OCI-M1 (cell line): ENCODE results near the gene SLC23A1.
"Not testable (repeated sequence)": the region's sequence is repeated elsewhere in the genome, so short reads cannot be mapped to it uniquely, and the experiment has no call there.

ENCODE experiments used
- DNase-seq: peaks from one replicate; lab custom pipeline; 2025; lab: John Stamatoyannopoulos, UW

Gene SLC23A1

DNA sequence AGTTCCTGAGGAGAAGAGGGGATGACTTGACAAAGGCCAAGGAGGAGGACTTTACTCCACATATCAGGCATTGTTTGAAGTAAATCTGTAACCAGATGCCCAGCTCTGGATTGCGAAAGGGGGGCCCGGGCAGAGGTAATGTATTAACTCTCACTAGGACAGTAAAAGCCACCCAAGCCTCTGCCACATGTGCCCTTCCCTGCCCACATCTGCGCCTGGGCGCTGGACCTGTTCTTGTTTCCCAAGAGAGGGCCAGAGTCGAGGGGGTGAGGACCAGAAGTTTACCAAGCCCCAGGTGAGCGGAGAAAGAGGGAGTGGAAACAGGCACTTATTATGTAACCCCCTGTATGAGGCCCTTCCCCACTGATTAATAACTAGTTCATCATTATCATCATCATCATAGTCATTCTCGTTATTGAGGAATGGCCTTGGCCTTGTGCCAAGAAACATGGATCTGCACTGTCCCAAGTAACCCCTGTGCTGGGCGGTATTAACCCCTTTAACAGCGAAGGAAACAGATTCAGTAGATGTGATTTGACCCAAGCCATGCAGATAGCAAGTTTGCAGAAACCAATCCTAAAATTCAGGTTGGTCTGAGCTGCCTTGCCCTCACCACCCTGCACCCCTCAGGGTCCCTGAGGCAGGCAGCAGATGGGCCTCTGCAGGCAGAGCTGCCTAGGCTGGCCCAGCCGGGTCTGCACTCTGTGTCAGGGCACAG, at the start of gene SLC23A1:
TSS of gene SLC23A1 (minus strand) at position 23 of the 718 bp plus-strand sequence. CDS start 44 bp downstream, outside the sequence.
- DNase-seq, result peak; percentile 35

- no peak for DNase-seq
Observed at GRCh38 chr5:139431706-139432105, 48.6 kb upstream of the SLC23A1 start.

- no peak for DNase-seq
Observed at GRCh38 chr5:139430015-139430414, 46.9 kb upstream of the SLC23A1 start.

GRCh38 chr5:139426203-139426885, 43.2 kb upstream of the SLC23A1 start:
- no peak for DNase-seq

GRCh38 chr5:139425497-139425896, 42.4 kb upstream of the SLC23A1 start:
- DNase-seq, result no peak

GRCh38 chr5:139422307-139422893, 39.3 kb upstream of the SLC23A1 start:
- DNase-seq, result peak; percentile 88

DNA sequence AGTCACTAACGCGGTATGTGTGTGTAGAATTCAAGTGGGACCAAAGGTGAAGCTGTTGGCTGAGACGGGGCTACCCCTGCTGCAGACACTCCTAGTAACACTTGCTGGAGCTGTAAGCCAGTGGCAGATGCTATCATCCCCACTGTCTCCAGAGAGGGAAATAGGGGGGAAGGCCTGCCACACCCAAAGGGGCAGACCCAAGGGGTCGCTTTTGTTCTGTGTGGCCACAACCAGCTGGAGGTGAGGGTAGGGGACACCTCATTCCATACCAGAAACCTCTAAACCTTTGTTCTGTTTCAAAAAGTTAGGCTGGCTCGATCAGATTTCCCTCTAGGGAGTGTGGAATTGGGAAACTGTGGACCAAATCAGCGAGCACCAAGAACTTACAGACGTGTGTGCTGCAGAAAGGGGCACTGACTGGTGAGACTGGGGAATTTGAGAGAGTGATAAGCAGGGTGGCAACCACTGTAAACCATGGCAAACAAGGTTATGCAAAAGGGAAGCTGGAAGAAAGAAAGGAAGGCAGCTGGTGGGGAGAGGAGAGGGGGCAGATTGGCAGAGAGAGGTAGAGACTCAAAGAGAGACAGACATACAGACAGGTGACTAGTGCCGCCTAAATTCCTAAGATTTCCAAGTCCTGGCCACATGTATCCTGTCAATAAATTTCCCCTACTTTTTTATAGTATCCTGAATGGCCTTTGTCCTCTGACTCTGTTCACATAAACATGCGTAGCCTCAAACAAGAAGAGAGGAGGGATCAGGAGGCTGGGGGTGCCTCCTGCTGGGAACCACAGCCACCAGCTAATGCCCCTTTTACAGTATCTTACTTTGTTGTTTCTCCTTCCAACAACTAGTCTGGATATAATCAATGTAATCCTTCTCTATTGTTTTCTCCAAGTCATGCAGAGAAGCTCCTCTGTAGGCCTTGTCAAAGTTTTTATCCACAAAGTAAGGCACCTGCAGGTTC, 36.4 kb upstream of the SLC23A1 start:
- DNase-seq, result no peak

- DNase-seq, result no peak
Observed at GRCh38 chr5:139418793-139419192, 35.7 kb upstream of the SLC23A1 start.

- no peak for DNase-seq
Observed at GRCh38 chr5:139417214-139417613, 34.1 kb upstream of the SLC23A1 start.

DNA sequence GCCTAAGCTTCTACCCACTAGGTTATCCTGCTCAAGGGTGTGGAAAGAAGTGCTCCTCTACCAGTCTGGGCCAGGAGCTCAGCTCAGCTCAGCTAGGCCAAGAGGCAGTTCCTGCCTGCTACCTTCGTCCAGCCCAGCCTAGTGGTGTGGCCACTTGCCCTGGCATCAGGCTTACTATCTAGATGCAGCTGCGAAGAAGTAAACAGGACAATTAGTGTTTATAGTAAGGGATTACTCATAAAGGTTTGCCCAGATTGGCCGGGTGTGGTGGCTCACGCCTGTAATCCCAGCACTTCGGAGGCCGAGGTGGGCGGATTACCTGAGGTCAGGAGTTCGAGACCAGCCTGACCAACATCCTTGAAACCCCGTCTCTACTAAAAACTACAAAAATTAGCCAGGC, 33.6 kb upstream of the SLC23A1 start:
- no peak for DNase-seq

DNA sequence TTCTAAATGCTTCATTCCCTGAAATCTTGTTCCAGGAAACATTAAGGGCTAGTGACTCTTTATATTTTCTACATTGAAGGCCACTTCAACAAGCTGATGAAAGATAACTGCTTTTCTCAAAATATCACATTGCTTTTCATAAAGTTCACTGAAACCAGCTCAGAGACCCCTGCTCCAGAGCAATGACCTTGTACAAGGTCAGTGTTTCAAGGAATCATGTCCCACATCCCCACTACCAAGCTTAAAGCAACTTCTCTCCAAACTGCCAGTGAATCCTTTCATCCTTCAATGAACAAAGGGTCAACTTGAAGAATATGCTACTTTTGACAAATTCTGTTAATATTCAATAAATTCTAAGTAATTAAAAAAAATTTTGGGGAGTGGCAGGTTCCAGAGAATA, 32.8 kb upstream of the SLC23A1 start:
- peak; percentile 78 for DNase-seq

DNA sequence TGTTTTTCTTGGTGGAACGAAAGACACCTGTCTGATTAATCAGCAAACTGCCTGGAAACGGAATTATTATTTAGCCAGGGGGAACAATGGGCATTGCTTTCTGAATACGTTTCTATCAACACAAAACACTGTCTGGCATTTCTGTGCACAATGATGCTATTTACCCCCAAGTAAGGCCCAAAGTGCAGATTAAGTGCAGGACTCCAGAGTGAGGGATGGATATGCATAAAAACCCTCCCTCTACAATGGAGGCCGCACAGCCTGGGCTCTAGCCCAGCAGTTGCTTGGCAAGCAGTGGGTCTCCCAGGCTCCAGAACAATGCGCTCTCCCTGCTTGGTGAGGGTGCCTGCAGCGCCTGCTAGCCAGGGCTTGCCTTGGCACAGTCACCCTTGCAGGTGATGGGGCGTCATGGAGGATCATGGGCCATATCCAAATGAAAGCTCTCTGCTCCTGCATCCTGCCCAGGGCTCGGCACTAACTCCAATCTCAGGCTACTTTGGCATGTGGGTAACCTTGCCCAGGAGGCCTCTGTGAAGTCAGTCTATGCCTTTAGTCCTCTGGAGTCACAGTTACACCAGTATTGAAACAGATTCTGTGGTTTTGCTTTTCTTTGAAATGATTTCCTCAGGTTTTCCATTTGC, 32.2 kb upstream of the SLC23A1 start:
- no peak for DNase-seq

DNA sequence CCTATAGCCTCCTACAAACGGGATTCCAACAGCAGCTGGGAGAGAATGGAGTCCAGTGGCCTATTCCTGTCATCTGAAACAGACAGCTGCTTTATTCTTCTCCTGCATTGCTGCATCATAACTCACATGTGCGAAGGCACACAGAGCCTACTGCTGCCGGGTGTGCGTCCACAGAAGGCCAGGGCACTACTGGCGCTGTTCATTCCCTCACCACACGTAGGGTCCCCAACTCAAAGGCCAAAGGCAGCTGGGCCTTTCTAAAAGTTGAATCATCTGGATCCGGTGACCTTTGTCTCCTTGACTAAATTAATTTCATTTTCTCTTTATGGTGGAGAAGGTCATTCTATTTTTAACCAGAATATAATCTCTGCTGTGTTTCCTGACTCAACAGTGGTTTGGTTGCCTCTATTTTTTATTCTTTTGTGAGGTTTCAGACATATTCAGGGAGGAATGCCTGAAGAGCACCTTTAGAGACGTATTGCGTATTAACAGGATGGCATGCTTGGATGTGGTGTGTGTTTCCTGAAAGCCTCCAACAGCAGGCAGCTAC, 31.6 kb upstream of the SLC23A1 start:
- no peak for DNase-seq

DNA sequence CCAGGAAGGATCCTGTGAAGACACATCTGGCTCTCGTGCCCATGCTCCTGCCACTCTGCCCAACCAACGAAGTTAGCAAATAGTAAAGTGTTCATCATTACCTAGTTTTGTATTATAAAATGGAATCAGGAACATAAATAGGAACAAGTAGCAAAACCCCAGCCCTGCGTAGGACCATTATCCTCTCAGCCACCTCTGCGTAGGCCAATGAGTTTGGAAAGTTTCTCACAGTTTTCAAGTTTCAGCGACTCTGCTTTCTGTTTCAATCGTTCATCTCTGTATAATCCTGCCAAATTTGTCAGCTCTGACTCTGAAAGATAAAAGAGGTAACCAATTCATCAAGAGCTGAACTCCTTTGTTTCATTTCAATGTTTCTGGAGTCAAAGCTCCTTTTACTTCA, 30.9 kb upstream of the SLC23A1 start:
- DNase-seq, result no peak

DNA sequence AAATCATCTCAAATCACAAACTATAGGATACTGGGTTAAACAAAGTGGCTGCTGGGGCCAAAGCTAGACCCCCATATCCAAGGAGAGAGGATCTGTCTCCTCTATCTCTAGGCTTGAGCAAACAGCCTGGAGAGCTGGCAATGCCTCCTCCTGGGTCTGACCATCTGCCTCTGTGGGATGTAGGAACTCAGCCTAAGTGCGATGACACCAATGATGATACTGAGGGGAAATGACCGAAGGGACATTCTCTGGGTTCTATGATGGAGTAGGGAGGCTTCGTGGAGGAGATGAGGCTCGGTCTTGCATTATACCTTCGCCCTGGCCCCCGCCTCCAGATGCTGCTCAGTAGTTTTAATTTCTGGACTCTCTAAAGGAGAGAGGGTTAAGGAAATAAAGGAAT, 30.1 kb upstream of the SLC23A1 start:
- DNase-seq, result no peak

GRCh38 chr5:139410993-139411828, 28.1 kb upstream of the SLC23A1 start:
- DNase-seq, result no peak

DNA sequence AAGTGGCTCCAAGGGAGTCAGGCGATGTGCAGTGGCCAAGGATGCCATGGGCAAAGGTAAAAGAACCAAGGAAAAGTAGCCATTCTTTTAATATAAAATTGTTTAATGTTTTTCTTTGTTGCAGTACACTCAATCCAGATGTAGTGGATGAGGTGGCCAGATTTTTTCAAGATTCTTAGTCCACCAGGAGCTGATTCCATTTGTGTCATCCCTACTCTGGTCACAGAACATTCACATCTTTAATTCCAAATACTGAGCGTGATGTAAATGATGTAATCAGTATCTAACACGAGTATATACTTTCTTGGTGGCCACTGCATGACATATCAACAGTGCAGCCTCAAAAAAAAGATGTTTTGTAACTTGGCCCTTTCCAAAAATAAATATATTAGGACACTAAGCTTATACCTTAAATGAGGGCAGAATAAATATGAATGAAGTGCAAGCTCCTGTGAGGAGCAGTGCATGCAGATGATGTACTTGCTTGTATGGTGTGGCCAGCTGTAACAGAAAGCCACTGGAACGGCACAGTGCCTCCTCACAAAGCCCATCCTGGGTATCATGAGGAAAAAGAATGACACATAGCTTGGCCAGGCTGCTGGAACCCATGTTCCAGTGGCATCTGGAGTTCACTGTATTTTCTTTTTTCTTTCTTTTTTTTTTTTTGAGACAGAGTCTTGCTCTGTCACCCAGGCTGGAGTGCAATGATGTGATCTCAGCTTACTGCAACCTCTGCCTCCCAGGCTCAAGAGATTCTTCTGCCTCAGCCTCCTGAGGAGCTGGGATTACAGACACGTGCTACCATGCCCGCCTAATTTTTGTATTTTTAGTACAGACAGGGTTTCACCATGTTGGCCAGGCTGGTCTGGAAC, 27.3 kb upstream of the SLC23A1 start:
- DNase-seq, result no peak

GRCh38 chr5:139409116-139409515, 26.0 kb upstream of the SLC23A1 start:
- DNase-seq, result not testable (repeated sequence)

- no peak for DNase-seq
Observed at GRCh38 chr5:139408191-139408590, 25.1 kb upstream of the SLC23A1 start.
